Ammon's horn (tissue), 1 donor: ENCODE results near the gene PRSS33.
A peak's percentile ranks its signal among the peaks of the same experiment; 100 is the strongest.

ENCODE experiments used
- DNase-seq: peaks from one replicate; pipeline ENCODE4 v3.0.0-alpha.2; 2016; ENCODE audit warnings: low spot score

The PRSS33 gene

GRCh38 chr16:2820836-2821486 lies 33.6 kb upstream of the PRSS33 start:
- DNase-seq = no peak

GRCh38 chr16:2819939-2820835 lies 32.8 kb upstream of the PRSS33 start:
- no peak for DNase-seq

GRCh38 chr16:2819179-2819938 lies 32.0 kb upstream of the PRSS33 start:
- DNase-seq = no peak

GRCh38 chr16:2818272-2818876 lies 31.0 kb upstream of the PRSS33 start:
- no peak for DNase-seq

GRCh38 chr16:2817340-2818271 lies 30.2 kb upstream of the PRSS33 start:
- DNase-seq = no peak

- DNase-seq = no peak
Observed at GRCh38 chr16:2816751-2817339, 29.5 kb upstream of the PRSS33 start, which contains the start of gene PRSS21. TSS of gene PRSS21 (plus strand) at chr16:2817237. CDS start at chr16:2817269, 32 bp downstream.

- no peak for DNase-seq
Observed at GRCh38 chr16:2815299-2815771, 28.0 kb upstream of the PRSS33 start.

- no peak for DNase-seq
Observed at GRCh38 chr16:2814551-2815298, 27.4 kb upstream of the PRSS33 start.

GRCh38 chr16:2813771-2814221 lies 26.4 kb upstream of the PRSS33 start:
- peak; percentile 51 for DNase-seq

- DNase-seq = no peak
Observed at GRCh38 chr16:2811703-2812471, 24.5 kb upstream of the PRSS33 start.

GRCh38 chr16:2810651-2811050 lies 23.3 kb upstream of the PRSS33 start:
- no peak for DNase-seq

GRCh38 chr16:2809149-2809760 lies 21.9 kb upstream of the PRSS33 start:
- DNase-seq = no peak

- no peak for DNase-seq
Observed at GRCh38 chr16:2808181-2808580, 20.8 kb upstream of the PRSS33 start.

GRCh38 chr16:2806286-2806685 lies 18.9 kb upstream of the PRSS33 start:
- no peak for DNase-seq

- DNase-seq = no peak
Observed at GRCh38 chr16:2804728-2805127, 17.4 kb upstream of the PRSS33 start.

GRCh38 chr16:2803545-2804195 lies 16.3 kb upstream of the PRSS33 start:
- no peak for DNase-seq

GRCh38 chr16:2799859-2800226 lies 12.5 kb upstream of the PRSS33 start:
- DNase-seq = no peak
